Stimulated activated CD8-positive, alpha-beta memory T cell treated with anti-CD3 and anti-CD28 coated beads, Interleukin-7, amount 100 ng/mL, for 48 hours (primary cell): ENCODE measurements around the gene CYFIP2.
A peak's percentile ranks its signal among the peaks of the same experiment; 100 is the strongest.

Source experiments
- DNase-seq, 2 donors: peaks; one replicate each; pipeline ENCODE4 v3.0.0-alpha.2; 2020; ENCODE audit warnings: low read depth in 1 of 2; ENCODE audit errors: extremely low read depth in 1 of 2

Gene CYFIP2

DNA sequence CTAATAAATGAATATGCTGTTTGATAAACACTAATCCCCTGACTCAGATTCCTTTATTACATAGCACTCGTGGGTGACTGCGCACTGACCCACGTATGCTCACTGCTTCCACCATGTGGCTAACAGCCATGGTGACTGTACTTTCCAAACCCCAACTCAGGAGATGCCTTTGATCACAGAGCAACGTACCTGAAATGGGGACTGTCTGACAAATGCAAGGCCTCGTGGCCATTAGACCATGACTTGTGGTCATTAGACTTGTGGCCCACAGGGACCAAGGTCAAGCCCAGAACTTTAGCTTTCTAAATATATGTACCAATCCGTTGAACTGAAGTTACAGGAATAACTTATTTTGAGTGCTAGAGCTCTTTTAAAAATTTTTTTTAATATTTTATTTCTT is 46.6 kb downstream of the CYFIP2 start:
- peak in 1 of 2 donors; percentile 47 for DNase-seq

DNA sequence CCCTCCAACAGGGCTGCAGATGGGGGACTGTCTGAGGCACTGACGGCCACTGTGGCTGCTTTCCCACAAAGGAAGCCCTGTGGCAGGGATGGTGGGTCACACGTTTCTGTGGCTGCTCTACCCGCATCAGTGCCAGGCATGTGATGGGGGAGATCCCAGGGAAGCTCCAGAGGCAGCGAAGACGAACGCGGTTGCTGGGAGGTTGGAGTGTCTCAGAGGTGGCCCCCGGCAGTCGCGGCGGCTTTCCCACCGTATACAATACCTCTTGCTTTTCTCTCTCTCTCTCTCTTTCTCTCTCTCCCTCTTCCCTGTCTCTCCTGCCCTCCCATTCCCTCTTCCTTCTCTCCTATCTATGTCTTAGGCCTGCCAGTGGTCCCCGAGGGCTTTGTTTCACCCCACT is 56.7 kb downstream of the CYFIP2 start:
- no peak for DNase-seq

- DNase-seq: no peak
Measured at GRCh38 chr5:157323107-157323706, 57.3 kb downstream of the CYFIP2 start.

DNA sequence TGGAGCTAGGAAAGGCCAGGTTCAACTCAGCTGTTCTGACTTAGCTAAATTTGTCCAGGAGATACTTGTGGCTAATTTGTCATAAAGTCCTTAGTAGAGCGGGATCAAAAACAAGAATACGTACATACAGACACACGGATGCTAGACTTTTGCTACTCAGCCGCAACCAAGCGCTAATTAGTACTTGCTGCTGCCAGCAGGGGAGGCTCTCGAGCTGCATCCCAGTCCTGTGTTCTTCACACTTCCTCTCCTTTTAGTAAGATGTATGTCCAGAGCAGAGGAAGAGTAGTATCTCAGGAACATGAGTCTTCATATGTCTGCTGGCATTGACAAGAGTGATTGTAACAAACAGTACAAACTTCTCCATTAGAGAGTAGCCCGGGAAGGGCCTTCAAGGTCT is 58.3 kb downstream of the CYFIP2 start:
- DNase-seq: no peak

DNA sequence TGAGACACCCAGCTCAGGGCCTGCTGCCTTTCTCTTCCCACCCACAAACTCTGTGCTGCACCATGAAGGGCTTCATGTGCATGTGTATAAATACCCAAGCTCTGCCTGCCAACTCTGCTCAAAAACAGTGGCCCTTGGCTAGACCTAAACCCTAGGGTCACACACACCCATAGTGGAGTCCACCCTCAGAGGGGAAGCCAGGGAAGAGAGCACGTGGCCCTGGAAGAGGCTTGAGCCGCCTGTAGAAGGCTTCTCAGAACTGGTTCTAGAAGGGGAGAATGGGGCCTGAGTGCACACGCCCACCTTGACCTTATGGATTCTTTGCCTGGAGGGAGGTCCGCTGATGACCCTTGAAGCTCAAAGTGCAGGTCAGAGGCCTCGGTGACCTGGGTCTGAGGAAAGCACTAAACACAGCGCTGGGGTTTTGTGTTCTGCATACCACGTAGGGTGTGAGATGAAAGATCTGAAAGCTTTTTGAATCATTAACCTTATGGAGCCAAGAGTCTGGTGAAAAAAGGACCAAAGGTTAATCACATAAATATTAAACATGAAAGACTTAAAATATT is 60.6 kb downstream of the CYFIP2 start:
- DNase-seq: no peak

DNA sequence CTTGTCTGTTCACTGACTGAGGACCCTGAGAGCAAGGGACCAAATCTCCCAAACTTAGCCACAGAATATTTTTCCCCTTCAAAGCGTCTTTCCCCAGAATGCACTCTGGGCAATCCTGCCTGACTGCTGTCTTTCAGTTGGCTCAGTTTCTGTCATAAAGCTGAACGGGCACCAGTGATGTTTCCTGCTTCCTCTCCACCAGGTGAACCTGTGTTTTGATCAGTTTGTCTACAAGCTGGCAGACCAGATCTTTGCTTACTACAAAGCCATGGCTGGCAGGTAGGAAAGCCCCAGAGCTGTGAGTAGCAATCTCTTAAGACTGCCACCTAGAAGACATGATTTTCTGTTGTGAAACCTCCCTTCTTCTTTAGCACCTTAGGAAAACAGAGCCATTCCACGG is 61.8 kb downstream of the CYFIP2 start:
- no peak for DNase-seq

- DNase-seq: peak in 1 of 2 donors; percentile 48
Measured at GRCh38 chr5:157328277-157328912, 62.5 kb downstream of the CYFIP2 start.

- no peak for DNase-seq
Measured at GRCh38 chr5:157331807-157332206, 65.9 kb downstream of the CYFIP2 start.

DNA sequence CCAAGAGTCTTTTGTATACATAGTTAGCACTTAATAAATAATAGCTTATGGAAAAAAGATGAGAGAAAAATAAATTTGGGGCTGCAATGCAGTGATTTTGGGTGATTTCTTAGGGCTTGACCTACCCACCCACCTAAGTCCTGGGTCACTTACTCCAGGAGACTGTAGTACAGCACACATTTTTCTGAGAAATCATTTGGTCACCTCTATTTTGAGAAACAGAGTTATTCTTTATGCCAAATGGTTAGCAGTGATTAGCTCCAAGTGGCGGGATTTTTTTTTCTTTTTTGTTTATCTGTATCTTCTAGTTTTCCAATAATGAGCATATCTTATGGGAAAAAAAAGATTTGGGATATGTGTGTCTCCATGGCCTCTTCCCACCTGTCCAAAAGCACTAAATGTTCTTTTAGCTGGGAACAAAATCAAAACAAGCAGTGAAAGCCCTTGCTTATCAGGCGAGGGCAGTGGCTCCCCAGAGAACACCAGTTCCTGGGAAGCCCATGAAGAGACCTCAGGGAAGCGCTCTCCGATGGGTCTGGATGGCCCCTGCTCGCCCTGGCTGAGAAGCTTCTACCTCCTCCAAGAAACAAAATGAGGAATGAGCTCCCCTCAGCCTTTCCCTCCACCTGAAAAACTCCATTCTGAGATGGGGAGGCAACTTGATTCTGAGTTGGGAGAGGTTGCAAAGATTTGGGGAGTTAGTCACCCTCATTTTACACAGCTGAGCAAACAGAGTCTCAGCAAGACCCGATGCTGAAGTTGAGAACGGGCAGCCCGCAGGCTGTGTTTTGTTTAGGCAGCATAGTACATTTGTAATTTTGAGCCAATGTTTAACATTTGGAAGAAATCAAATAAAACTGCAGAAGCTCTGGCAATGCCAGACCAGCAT is 69.9 kb downstream of the CYFIP2 start:
- no peak for DNase-seq

- no peak for DNase-seq
Measured at GRCh38 chr5:157336423-157336744, 70.5 kb downstream of the CYFIP2 start.

GRCh38 chr5:157339409-157339808 is 73.5 kb downstream of the CYFIP2 start:
- DNase-seq: no peak

- no peak for DNase-seq
Measured at GRCh38 chr5:157342822-157343402, 77.0 kb downstream of the CYFIP2 start.

DNA sequence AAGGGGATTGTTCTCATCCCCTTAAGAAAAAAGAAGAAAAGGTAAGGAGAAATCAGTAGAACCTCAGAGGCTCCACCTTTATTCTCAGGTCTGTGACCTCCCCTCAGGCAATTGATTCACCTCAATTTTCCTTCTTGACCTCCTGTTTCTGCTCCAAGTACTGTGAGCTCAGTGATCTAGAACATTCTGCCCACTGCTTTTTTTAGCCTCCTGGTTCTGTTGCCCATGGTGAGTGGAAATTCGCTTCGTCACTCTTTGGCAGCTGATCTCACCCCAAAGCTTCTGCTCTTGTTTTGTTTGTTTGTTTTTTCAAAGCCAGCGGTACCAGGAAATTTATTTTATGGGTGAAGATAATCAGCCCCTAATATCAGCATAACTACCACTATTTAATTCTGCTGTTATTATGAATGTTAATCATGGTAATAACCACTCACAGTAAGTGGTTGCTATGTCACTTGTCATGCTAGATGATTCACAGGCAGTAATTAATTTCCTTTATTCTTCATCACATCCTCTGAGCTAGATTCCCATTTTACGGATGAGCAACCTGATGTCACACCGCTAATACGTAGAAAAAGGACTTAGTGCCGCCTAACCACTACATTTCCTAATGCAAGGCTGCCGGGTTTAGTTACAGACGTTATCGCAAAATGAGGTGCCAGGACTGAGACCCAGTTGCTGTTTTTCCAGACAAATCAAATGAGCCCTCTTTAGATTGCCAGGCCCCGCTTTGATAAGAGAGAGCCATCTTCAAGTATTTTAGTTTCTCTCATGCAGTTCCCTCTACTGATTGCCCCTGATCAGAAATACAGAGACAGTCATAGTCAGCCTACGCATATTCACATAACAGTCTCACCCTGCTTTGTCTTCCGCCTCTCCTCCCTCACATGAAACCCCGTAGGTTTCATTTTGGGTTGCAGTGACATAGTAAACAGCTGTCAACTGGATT is 78.2 kb downstream of the CYFIP2 start:
- no peak for DNase-seq

DNA sequence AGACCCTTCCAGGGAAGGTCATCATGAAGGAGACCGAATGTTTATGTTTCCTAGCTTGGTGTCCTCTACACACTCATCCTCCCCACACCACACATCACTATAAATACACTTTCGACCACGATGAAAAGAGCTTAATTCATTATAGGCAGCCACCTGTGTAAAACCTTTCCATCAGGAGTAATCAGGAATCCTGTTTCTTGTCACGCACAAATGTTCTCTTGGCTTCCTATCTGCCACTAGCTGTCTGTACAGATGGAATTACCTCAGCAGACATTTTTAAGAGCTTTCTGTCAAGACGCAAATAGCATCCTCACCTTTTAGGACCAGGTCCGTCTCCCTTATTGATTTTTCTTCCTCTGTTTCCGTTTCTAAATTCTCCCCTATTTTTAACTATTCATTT is 79.1 kb downstream of the CYFIP2 start:
- DNase-seq: no peak

DNA sequence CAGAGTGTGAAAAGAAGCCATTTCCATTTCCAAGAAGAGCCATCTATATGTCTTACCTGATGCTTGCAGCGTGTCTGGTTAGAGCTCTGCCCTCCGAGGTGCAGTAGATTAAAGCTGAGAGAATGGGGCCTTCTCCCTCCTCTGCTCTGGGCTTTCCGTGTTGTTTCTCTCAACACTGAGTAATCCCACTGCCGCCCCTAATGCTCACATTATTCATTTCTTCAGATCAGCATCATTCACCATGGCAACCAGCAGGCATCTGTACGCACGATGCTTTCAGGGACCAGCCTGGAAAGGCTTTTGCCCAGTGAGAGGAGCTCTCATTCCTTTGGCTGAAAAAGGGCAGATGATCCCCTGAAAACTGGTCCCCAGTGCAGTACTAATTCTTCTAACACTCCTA is 79.6 kb downstream of the CYFIP2 start:
- no peak for DNase-seq

DNA sequence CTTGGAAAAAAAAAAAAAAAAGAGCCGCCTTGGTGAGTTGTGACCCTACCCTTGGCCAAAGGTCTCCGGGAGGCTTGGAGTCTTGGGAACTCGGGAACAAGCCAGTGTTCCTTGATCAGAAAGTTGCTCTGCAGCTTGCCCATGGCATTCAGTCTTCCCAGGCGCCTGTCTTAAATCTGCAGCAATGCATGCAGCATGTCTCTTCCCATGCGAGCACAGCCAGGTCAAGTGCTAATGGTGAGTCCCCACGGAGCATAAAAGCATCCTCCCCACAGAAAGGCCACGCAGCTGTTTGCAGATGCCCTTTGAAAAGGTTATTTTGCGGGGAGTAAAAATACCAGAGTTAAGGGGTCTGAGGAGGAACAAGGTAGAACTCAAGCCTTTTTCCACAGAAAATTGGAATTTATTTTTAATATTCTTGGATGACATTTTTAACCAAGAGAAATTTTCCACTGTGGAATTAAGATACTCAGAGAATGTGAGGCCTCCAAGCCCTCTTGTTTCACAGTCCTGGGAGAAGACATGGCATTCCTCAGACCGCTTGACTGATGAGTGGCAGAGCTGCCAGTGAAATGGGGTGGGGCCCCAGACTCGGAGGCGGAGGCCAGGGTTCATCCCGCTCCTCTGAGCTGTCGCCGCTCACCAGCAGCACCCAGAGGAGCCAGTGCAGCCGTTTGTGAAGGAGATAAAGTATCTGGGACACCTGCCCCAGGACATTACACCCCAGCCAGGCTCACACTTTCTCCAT is 81.6 kb downstream of the CYFIP2 start:
- DNase-seq: no peak

- no peak for DNase-seq
Measured at GRCh38 chr5:157348049-157348400, 82.1 kb downstream of the CYFIP2 start.

DNA sequence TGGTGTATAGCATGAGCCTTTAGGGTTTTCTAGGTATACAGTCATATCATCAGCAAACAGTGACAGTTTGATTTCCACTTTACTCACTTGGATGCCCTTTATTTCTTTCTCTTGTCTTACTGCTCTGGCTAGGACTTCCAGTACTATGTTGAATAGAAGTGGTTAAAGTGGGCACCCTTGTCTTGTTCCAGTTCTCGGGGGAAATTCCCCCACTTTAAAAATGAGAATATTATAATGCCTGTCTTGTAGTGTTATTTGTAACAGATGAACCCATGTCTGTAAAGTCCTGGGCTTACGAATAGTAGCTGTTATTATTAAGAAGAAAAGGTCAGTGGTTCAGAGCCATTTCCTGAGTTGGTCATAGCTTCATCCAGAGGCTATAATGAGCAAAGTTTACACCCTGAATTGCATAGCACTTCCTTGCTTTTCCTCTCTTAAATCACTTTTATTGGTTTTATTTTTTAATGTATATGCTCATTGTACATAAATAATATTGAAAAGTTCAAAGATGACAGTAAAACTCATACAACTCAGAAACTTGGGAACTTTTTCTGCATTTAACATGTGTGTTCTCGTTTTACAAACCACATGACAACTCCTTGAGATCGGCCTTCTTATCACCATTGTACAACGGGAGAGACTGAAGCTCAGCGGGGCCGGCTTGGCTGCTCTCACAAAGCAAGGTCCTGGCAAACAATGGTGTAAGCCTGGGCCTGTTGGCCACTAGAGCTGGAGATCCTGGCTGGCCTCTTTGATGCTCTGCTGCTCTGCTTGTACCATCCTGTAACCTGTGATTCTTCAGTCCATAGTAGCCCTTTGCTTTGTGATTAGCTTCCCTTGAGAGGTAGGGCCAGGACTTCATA is 85.2 kb downstream of the CYFIP2 start:
- no peak for DNase-seq

- DNase-seq: no peak
Measured at GRCh38 chr5:157351802-157352092, 85.8 kb downstream of the CYFIP2 start.
